GM23338 (cell line): Measurements from ENCODE around the gene ANKHD1. TPM values are rescaled to one million over a fixed set of nuclear protein-coding genes. Genes with fewer than 3 reads are reported as not detected.

ENCODE experiments used
- ATAC-seq: fragments of 200-7000 bp; cut with Tn5 transposase; 3 replicates; pipeline ENCODE4 v1.9.1; 2020
- DNase-seq: peaks from one replicate; pipeline ENCODE4 v3.0.0-alpha.2; 2015; ENCODE audit warnings: low spot score
- H2AFZ ChIP-seq: fragments of 200-600 bp; sonication (generic); 2 replicates; pipeline ENCODE4 v1.8.0; 2016; ENCODE audit warnings: antibody characterized with exemption, mild to moderate bottlenecking, moderate library complexity
- H3F3A ChIP-seq: fragments of 200-600 bp; sonication (generic); replicated peaks from 2 replicates; pipeline ENCODE4 v1.8.0; 2017; ENCODE audit warnings: antibody characterized with exemption, mixed run types, low read depth
- H3K27ac ChIP-seq: fragments of 200-600 bp; sonication (generic); 2 replicates; pipeline ENCODE4 v1.6.1; 2016; ENCODE audit warnings: low read depth
- H3K27me3 ChIP-seq: fragments of 200-600 bp; sonication (generic); 2 replicates; pipeline ENCODE4 v1.8.0; 2016; ENCODE audit warnings: mild to moderate bottlenecking, mixed run types, moderate library complexity; ENCODE audit not compliant: insufficient read depth
- H3K36me3 ChIP-seq: fragments of 200-600 bp; sonication (generic); 2 replicates; pipeline ENCODE4 v1.8.0; 2016; ENCODE audit warnings: mild to moderate bottlenecking; ENCODE audit not compliant: insufficient read depth
- H3K4me1 ChIP-seq: fragments of 200-600 bp; sonication (generic); 2 replicates; pipeline ENCODE4 v1.8.0; 2016; ENCODE audit warnings: mild to moderate bottlenecking, moderate library complexity; ENCODE audit not compliant: insufficient read depth
- H3K4me2 ChIP-seq: fragments of 200-600 bp; sonication (generic); 2 replicates; pipeline ENCODE4 v1.7.1; 2017; ENCODE audit warnings: mixed run types
- H3K4me3 ChIP-seq: fragments of 200-600 bp; sonication (generic); 2 replicates; pipeline ENCODE4 v1.6.1; 2016; ENCODE audit warnings: mixed run types
- H3K79me2 ChIP-seq: fragments of 200-600 bp; sonication (generic); replicated peaks from 2 replicates; pipeline ENCODE4 v1.8.0; 2017; ENCODE audit warnings: mild to moderate bottlenecking; ENCODE audit not compliant: insufficient read depth
- H3K9me2 ChIP-seq: fragments of 200-600 bp; sonication (generic); 2 replicates; pipeline ENCODE4 v1.8.0; 2017; ENCODE audit not compliant: insufficient read depth
- H4K20me1 ChIP-seq: fragments of 200-600 bp; sonication (generic); replicated peaks from 2 replicates; pipeline ENCODE4 v1.8.0; 2017; ENCODE audit warnings: mild to moderate bottlenecking; ENCODE audit not compliant: insufficient read depth
- H3K27ac Mint-ChIP-seq: 2 replicates; pipeline ENCODE4 v1.8.0; 2020; ENCODE audit warnings: inconsistent platforms, mild to moderate bottlenecking, moderate library complexity, mixed read lengths
- H3K27me3 Mint-ChIP-seq: 3 replicates; pipeline ENCODE4 v1.8.0; 2022; ENCODE audit warnings: low read depth, mild to moderate bottlenecking, moderate library complexity, mixed read lengths, inconsistent platforms; ENCODE audit not compliant: insufficient read depth, poor library complexity
- H3K36me3 Mint-ChIP-seq: 3 replicates; pipeline ENCODE4 v1.8.0; 2021; ENCODE audit warnings: low read depth, mild to moderate bottlenecking, inconsistent platforms, moderate library complexity, mixed read lengths
- H3K4me1 Mint-ChIP-seq: 3 replicates; pipeline ENCODE4 v1.8.0; 2020; ENCODE audit warnings: mild to moderate bottlenecking, inconsistent platforms, mixed read lengths
- H3K4me3 Mint-ChIP-seq: 3 replicates; pipeline ENCODE4 v1.8.0; 2021; ENCODE audit warnings: moderate library complexity, mild to moderate bottlenecking, inconsistent platforms, mixed read lengths
- H3K9me3 Mint-ChIP-seq: 3 replicates; pipeline ENCODE4 v1.8.0; 2020; ENCODE audit warnings: moderate library complexity, mild to moderate bottlenecking, inconsistent platforms, mixed read lengths
- CTCF ChIP-seq, 2 experiments: fragments of 200-600 bp in 1 of 2; sonication (generic) in 1 of 2; conservative IDR thresholded peaks; 2 replicates each; pipeline versions ENCODE4 v1.5.1 to v1.6.1; 2016 to 2017; ENCODE audit warnings: antibody characterized with exemption in 2 of 2, low read depth in 2 of 2, mild to moderate bottlenecking in 2 of 2, moderate library complexity in 1 of 2
- ETS1 ChIP-seq: IDR thresholded peaks from 2 replicates; pipeline ENCODE4 v1.6.1; 2016; ENCODE audit warnings: antibody characterized with exemption
- EZH2phosphoT487 ChIP-seq: fragments of 200-600 bp; sonication (generic); IDR thresholded peaks from one replicate; pipeline ENCODE4 v1.8.1; 2018; ENCODE audit warnings: antibody characterized with exemption; ENCODE audit not compliant: unreplicated experiment
- JUNB ChIP-seq: IDR thresholded peaks from one replicate; pipeline ENCODE4 v1.6.1; 2016; ENCODE audit warnings: antibody characterized with exemption; ENCODE audit not compliant: unreplicated experiment
- NANOG ChIP-seq: IDR thresholded peaks from 2 replicates; pipeline ENCODE4 v1.6.1; 2016; ENCODE audit warnings: antibody characterized with exemption, borderline replicate concordance
- POLR2AphosphoS5 ChIP-seq: IDR thresholded peaks from 2 replicates; pipeline ENCODE4 v1.6.1; 2016; ENCODE audit warnings: antibody characterized with exemption, low read depth
- STAT1 ChIP-seq: IDR thresholded peaks from one replicate; pipeline ENCODE4 v1.6.1; 2016; ENCODE audit warnings: antibody characterized with exemption; ENCODE audit not compliant: unreplicated experiment
- ZNF114 ChIP-seq: fragments of 250-450 bp; sonication (Bioruptor Pico); IDR thresholded peaks from 2 replicates; pipeline ENCODE4 v1.5.0; 2020; ENCODE audit warnings: mild to moderate bottlenecking, moderate library complexity
- ZNF462 ChIP-seq: fragments of 250-450 bp; sonication (Bioruptor Pico); IDR thresholded peaks from 2 replicates; pipeline ENCODE4 v1.5.0; 2020; ENCODE audit warnings: mild to moderate bottlenecking, moderate library complexity
- polyA plus RNA-seq: library from polyadenylated mRNA; unstranded; fragments of >200 nt; fragmentation: Nextera tagmentation; extraction: Ambion mirVana; gene quantifications from 2 replicates; pipeline ENCODE4 v1.2.1, GENCODE V29; 2016
- total RNA-seq: library from RNA; depleted of rRNA; stranded (reverse); fragments of >200 nt; shearing (Covaris generic); gene quantifications from 2 replicates; pipeline ENCODE4 v1.2.3, GENCODE V29; 2014
- TF ChIP-seq, protein P1 (sequence below): IDR thresholded peaks from one replicate; pipeline ENCODE4 v1.6.1; 2018; ENCODE audit warnings: antibody characterized with exemption; ENCODE audit not compliant: unreplicated experiment

Gene ANKHD1
- total and polyA plus RNA-seq, 2 experiments from 2014 or later: 73.0 to 119 TPM

DNA sequence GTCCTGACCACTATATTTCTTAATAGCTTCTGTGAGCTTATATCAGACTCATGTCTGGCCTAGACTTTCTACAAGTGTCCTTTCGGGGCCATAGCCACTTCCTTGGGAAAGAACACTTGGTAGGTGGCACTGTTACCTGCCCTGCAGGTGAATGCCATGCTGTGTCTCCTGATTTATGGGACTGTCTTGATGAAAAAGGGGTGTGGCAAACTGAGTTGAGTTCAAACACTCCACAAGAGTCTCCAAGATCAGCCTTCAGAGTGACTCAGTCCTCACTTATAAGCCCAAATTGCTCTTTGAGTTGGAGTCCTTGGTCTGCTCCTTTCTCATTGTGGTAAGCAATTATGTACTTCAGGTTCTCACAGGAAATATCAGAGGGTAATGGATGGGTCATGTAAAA is 9.9 kb upstream of the ANKHD1 start (continued):
- TF ChIP-seq ETS1: no peak
- TF ChIP-seq POLR2AphosphoS5: no peak
- no peak for TF ChIP-seq STAT1
- TF ChIP-seq NANOG: no peak
- TF ChIP-seq ZNF114 (CRISPR knock-in tag): no peak

DNA sequence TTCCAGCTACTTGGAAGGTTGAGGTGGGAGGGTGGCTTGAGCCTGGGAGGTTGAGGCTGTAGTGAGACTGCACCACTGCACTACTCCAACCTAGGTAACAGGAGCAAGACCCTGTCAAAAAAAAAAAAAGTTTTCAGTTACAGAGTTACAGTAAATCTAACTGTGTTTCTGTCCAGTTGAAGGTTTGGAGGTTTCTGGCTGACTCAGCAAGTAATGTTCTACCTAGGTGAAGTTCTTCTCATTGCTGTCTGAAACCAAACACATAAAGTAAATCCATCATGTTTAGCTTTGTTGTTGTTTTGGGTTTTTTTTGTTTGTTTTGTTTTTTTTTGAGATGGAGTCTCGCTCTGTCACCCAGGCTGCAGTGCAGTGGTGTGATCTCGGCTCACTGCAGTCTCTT is 7.9 kb upstream of the ANKHD1 start:
- Histone ChIP-seq H3K27me3 (no peaks in the 10 kb centered on the region), H2AFZ (no peak overlapping the region), H3K9me2 (0 out of 2 replicates have a peak, but pooled peaks cover 3% of the 10 kb centered on the region), H3K4me3 (no peak overlapping the region), H3F3A (no peaks in the 10 kb centered on the region), H4K20me1 (no peaks in the 10 kb centered on the region), H3K4me2 (no peak overlapping the region), H3K79me2 (peaks cover 13% of the 10 kb centered on the region; the same call in 1 of the 2 replicates), H3K36me3 (no peaks in the 10 kb centered on the region), H3K27ac (no peak overlapping the region), H3K4me1 (peaks cover 7% of the 10 kb centered on the region)
- H3K9me3 Mint-ChIP-seq: no peaks in the 10 kb centered on the region
- no peaks in the 10 kb centered on the region for H3K36me3 Mint-ChIP-seq
- ATAC-seq: no peak
- H3K27ac Mint-ChIP-seq: no peak overlapping the region
- H3K4me1 Mint-ChIP-seq: peaks cover 4% of the 10 kb centered on the region; the same call in 2 of the 3 replicates
- no peak for DNase-seq
- TF ChIP-seq, protein P1, sequence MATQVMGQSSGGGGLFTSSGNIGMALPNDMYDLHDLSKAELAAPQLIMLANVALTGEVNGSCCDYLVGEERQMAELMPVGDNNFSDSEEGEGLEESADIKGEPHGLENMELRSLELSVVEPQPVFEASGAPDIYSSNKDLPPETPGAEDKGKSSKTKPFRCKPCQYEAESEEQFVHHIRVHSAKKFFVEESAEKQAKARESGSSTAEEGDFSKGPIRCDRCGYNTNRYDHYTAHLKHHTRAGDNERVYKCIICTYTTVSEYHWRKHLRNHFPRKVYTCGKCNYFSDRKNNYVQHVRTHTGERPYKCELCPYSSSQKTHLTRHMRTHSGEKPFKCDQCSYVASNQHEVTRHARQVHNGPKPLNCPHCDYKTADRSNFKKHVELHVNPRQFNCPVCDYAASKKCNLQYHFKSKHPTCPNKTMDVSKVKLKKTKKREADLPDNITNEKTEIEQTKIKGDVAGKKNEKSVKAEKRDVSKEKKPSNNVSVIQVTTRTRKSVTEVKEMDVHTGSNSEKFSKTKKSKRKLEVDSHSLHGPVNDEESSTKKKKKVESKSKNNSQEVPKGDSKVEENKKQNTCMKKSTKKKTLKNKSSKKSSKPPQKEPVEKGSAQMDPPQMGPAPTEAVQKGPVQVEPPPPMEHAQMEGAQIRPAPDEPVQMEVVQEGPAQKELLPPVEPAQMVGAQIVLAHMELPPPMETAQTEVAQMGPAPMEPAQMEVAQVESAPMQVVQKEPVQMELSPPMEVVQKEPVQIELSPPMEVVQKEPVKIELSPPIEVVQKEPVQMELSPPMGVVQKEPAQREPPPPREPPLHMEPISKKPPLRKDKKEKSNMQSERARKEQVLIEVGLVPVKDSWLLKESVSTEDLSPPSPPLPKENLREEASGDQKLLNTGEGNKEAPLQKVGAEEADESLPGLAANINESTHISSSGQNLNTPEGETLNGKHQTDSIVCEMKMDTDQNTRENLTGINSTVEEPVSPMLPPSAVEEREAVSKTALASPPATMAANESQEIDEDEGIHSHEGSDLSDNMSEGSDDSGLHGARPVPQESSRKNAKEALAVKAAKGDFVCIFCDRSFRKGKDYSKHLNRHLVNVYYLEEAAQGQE: no peak
- TF ChIP-seq POLR2AphosphoS5: no peak
- TF ChIP-seq JUNB: no peak
- no peak for TF ChIP-seq EZH2phosphoT487
- no peak for TF ChIP-seq ETS1
- TF ChIP-seq ZNF114 (CRISPR knock-in tag): no peak
- TF ChIP-seq ZNF462 (CRISPR knock-in tag): no peak
- TF ChIP-seq NANOG: no peak
- no peak for TF ChIP-seq STAT1
- no peak for TF ChIP-seq CTCF (conservative IDR thresholded peaks at IDR 0.05; ENCODE audit: low read depth in 2 of 2)
- H3K27me3 Mint-ChIP-seq: peaks cover 2% of the 10 kb centered on the region
- H3K4me3 Mint-ChIP-seq: no peak overlapping the region
